GM12878 (cell line): ENCODE measurements around the gene EPS8. TPM values are rescaled to one million over a fixed set of nuclear protein-coding genes. Genes with fewer than 3 reads are reported as not detected.

Experiments
- ATAC-seq: fragments of 200-7000 bp; cut with Tn5 transposase; 3 replicates; pipeline ENCODE4 v1.9.1; 2020; ENCODE audit warnings: mild to moderate bottlenecking, moderate library complexity
- BruUV-seq: library from RNA; stranded (reverse); fragments of 400-500 nt; replicated peaks from 2 replicates; lab custom pipeline; 2021; lab: Mats Ljungman, UMichigan
- CTCF ChIA-PET: fragments of 300-600 bp; sonication (Branson Sonifier 250); formaldehyde crosslinking; extraction: SDS; loops from one replicate; lab custom pipeline; 2021; ENCODE audit warnings: inconsistent platforms; lab: Yijun Ruan, JAX
- POLR2A ChIA-PET: fragments of 350-600 bp; formaldehyde crosslinking; extraction: SDS; loops from one replicate; lab custom pipeline; 2021; ENCODE audit warnings: inconsistent platforms; lab: Charles Lee
- RAD21 ChIA-PET: fragments of 300-600 bp; sonication (Branson Sonifier 250); formaldehyde crosslinking; loops from one replicate; lab custom pipeline; 2023; ENCODE audit warnings: antibody characterized with exemption; ENCODE audit not compliant: unreplicated experiment; lab: Charles Lee
- SMC1A ChIA-PET: fragments of 300-600 bp; sonication (Branson Sonifier 250); formaldehyde crosslinking; loops from one replicate; lab custom pipeline; 2023; ENCODE audit not compliant: unreplicated experiment, uncharacterized antibody; lab: Charles Lee
- DNase-seq: peaks from one replicate; pipeline ENCODE4 v3.0.0-alpha.2; 2011; ENCODE audit warnings: low read depth, low spot score
- FAIRE-seq: peaks from 3 replicates; lab custom pipeline; 2011; peaks lifted over from hg19 to GRCh38; lab: Jason Lieb, UNC
- H2AFZ ChIP-seq: 2 replicates; pipeline ENCODE4 v1.6.0; 2011; ENCODE audit warnings: low read depth, low read length, control low read depth; ENCODE audit not compliant: control insufficient read depth
- H3K27ac ChIP-seq: 2 replicates; pipeline ENCODE4 v1.5.1; 2011; ENCODE audit warnings: control low read depth; ENCODE audit not compliant: control insufficient read depth, insufficient read depth
- H3K27me3 ChIP-seq, 2 experiments: replicated peaks in 1 of 2; 2 replicates each; pipeline versions ENCODE4 v1.6.0 to v1.6.1; 2011; ENCODE audit warnings: low read length in 1 of 2; ENCODE audit not compliant: control insufficient read depth in 2 of 2, insufficient read depth in 2 of 2
- H3K36me3 ChIP-seq, 2 experiments: 2 replicates each; pipeline ENCODE4 v1.5.1; 2011; ENCODE audit warnings: low read length in 1 of 2; ENCODE audit not compliant: control insufficient read depth in 2 of 2, insufficient read depth in 2 of 2
- H3K4me1 ChIP-seq: 2 replicates; pipeline ENCODE4 v1.6.1; 2011; ENCODE audit warnings: mild to moderate bottlenecking, low read length, moderate library complexity, mixed read lengths; ENCODE audit not compliant: control insufficient read depth, insufficient read depth
- H3K4me2 ChIP-seq: 2 replicates; pipeline ENCODE4 v1.6.0; 2011; ENCODE audit warnings: control low read depth; ENCODE audit not compliant: control insufficient read depth, insufficient read depth
- H3K4me3 ChIP-seq: fragments of 200-600 bp; sonication (generic); 2 replicates; pipeline ENCODE4 v1.5.1; 2016
- H3K79me2 ChIP-seq: 2 replicates; pipeline ENCODE4 v1.6.0; 2011; ENCODE audit warnings: low read length; ENCODE audit not compliant: control insufficient read depth, insufficient read depth
- H3K9ac ChIP-seq: 2 replicates; pipeline ENCODE4 v1.8.0; 2011; ENCODE audit warnings: low read length, control low read depth, mixed read lengths; ENCODE audit not compliant: control insufficient read depth, insufficient read depth
- H3K9me3 ChIP-seq: replicated peaks from 3 replicates; pipeline ENCODE4 v1.5.1; 2011; ENCODE audit warnings: mild to moderate bottlenecking, low read length; ENCODE audit not compliant: control insufficient read depth, insufficient read depth
- H4K20me1 ChIP-seq: 2 replicates; pipeline ENCODE4 v1.6.0; 2011; ENCODE audit not compliant: control insufficient read depth, insufficient read depth
- BCLAF1 ChIP-seq: fragments of 450-650 bp; IDR thresholded peaks from 2 replicates; pipeline ENCODE4 v1.6.1; 2017; ENCODE audit warnings: antibody characterized with exemption, mild to moderate bottlenecking, moderate library complexity
- BMI1 ChIP-seq: fragments of 450-650 bp; IDR thresholded peaks from 2 replicates; pipeline ENCODE4 v1.6.1; 2016; ENCODE audit warnings: mild to moderate bottlenecking, moderate library complexity, borderline replicate concordance
- BRCA1 ChIP-seq: IDR thresholded peaks from 2 replicates; pipeline ENCODE4 v1.6.1; 2011; ENCODE audit warnings: low read depth, low read length, improper control_type of control experiment
- CREB1 ChIP-seq: IDR thresholded peaks from 2 replicates; pipeline ENCODE4 v1.6.1; 2012; ENCODE audit warnings: low read depth, mild to moderate bottlenecking, inconsistent platforms
- FOS ChIP-seq: IDR thresholded peaks from 3 replicates; pipeline ENCODE4 v1.6.1; 2011; ENCODE audit warnings: borderline replicate concordance; ENCODE audit not compliant: insufficient read length; ENCODE audit errors: extremely low read depth
- NKRF ChIP-seq: fragments of 450-650 bp; conservative IDR thresholded peaks from 2 replicates; pipeline ENCODE4 v1.6.1; 2017; ENCODE audit warnings: mild to moderate bottlenecking, moderate library complexity
- POU2F2 ChIP-seq: IDR thresholded peaks from 3 replicates; pipeline ENCODE4 v1.6.1; 2011; ENCODE audit warnings: low read depth, mild to moderate bottlenecking, low read length, borderline replicate concordance
- RUNX3 ChIP-seq: IDR thresholded peaks from 2 replicates; pipeline ENCODE4 v1.6.1; 2012; ENCODE audit warnings: low read length, inconsistent platforms
- SPI1 ChIP-seq: IDR thresholded peaks from 2 replicates; pipeline ENCODE4 v1.6.1; 2011; ENCODE audit warnings: low read depth, mild to moderate bottlenecking, low read length, moderate library complexity, borderline replicate concordance; ENCODE audit not compliant: insufficient read depth
- TARDBP ChIP-seq: IDR thresholded peaks from 2 replicates; pipeline ENCODE4 v1.6.1; 2016; ENCODE audit warnings: borderline replicate concordance
- ZNF622 ChIP-seq: fragments of 450-650 bp; IDR thresholded peaks from 2 replicates; pipeline ENCODE4 v1.6.1; 2017; ENCODE audit warnings: mild to moderate bottlenecking, inconsistent platforms
- whole genome bisulfite sequencing: methylation state at CpG from one replicate; pipeline ENCODE4 v1.1.6; 2016; ENCODE audit warnings: low lambda C conversion rate; ENCODE audit not compliant: insufficient replicate concordance, insufficient coverage; ENCODE audit errors: missing lambda C conversion rate; 5-methylcytosine and 5-hydroxymethylcytosine counted together
- in situ Hi-C: fragments of 300-500 bp; cut with MboI; formaldehyde crosslinking; loops from 9 replicates; pipeline ENCODE4 v1.14.3; 2018; ENCODE audit warnings: mixed read lengths
- intact Hi-C: fragments of 100-400 bp; cut with micrococcal nuclease; formaldehyde crosslinking; loops from one replicate; pipeline ENCODE4 v1.14.2; 2022; ENCODE audit not compliant: unreplicated experiment
- polyA plus RNA-seq, 11 experiments: library from polyadenylated mRNA; depleted of rRNA in 4 of 11; unstranded in 6 of 11; stranded (reverse) in 5 of 11; fragments of >200 nt; fragmentation: Nextera tagmentation in 4 of 11; fragmentation: Illumina TruSeq in 1 of 11; extraction: Ambion mirVana in 4 of 11; extraction: Trizol in 1 of 11; gene quantifications; 1 replicate in 1 of 11; 2 replicates in 10 of 11; pipeline versions ENCODE4 v1.2.1 to v1.2.3, GENCODE V29; 2011 to 2016; ENCODE audit warnings: inconsistent platforms in 2 of 11, missing spikeins in 2 of 11, low read depth in 1 of 11
- total RNA-seq, 4 experiments: library from RNA; depleted of rRNA in 3 of 4; stranded (reverse); fragments of >200 nt in 3 of 4; fragmentation: Illumina TruSeq in 1 of 4; extraction: Trizol in 1 of 4; gene quantifications; 2 replicates each; pipeline versions ENCODE4 v1.2.1 to v1.2.3, GENCODE V29; 2013 to 2021
- TF ChIP-seq, protein P1 (sequence below): fragments of 450-650 bp; IDR thresholded peaks from 2 replicates; pipeline ENCODE4 v1.6.1; 2017; ENCODE audit warnings: mild to moderate bottlenecking, moderate library complexity

Gene EPS8
- total and polyA plus RNA-seq, 10 of the 15 experiments (the other 5 are each of a cell fraction or from before 2014, with no cell fraction given): 1.3 to 127 (median 3.4) TPM

GRCh38 chr12:15834575-15834974 is 45.4 kb upstream of the EPS8 start:
- 63% methylated on average over 4 of the region's 4 CpGs for WGBS
- intact Hi-C loops: no loop called here
- H3K27me3 ChIP-seq: peaks cover 0 to 2% of the 10 kb centered on the region in 2 experiments; a peak in 1 of 4 replicates

More at GRCh38 chr12:15834575-15834974, 45.4 kb upstream of the EPS8 start:
- H3K27ac ChIP-seq: no peak overlapping the region
- no peaks in the 10 kb centered on the region for H4K20me1 ChIP-seq
- in situ Hi-C loops: no loop called here
- H3K4me3 ChIP-seq: no peak overlapping the region
- RAD21 ChIA-PET: no interaction called here
- ATAC-seq: no peak
- BruUV-seq: no TSS peak
- SMC1A ChIA-PET: interaction anchor here (0.9 kb wide), 1 partner anchor 15 kb away, joined by 3 read pairs; no protein-coding TSS in a partner anchor
- no peaks in the 10 kb centered on the region for H3K36me3 ChIP-seq
- FAIRE-seq: no peak
- DNase-seq: no peak
- POLR2A ChIA-PET: no interaction called here
- no peaks in the 10 kb centered on the region for H3K79me2 ChIP-seq
- no peak overlapping the region for H2AFZ ChIP-seq
- TF ChIP-seq BMI1: no peak
- TF ChIP-seq SPI1: no peak
- TF ChIP-seq FOS: no peak
- no peak for TF ChIP-seq RUNX3
- TF ChIP-seq ZNF622: no peak
- no peak for TF ChIP-seq POU2F2
- TF ChIP-seq, protein P1, sequence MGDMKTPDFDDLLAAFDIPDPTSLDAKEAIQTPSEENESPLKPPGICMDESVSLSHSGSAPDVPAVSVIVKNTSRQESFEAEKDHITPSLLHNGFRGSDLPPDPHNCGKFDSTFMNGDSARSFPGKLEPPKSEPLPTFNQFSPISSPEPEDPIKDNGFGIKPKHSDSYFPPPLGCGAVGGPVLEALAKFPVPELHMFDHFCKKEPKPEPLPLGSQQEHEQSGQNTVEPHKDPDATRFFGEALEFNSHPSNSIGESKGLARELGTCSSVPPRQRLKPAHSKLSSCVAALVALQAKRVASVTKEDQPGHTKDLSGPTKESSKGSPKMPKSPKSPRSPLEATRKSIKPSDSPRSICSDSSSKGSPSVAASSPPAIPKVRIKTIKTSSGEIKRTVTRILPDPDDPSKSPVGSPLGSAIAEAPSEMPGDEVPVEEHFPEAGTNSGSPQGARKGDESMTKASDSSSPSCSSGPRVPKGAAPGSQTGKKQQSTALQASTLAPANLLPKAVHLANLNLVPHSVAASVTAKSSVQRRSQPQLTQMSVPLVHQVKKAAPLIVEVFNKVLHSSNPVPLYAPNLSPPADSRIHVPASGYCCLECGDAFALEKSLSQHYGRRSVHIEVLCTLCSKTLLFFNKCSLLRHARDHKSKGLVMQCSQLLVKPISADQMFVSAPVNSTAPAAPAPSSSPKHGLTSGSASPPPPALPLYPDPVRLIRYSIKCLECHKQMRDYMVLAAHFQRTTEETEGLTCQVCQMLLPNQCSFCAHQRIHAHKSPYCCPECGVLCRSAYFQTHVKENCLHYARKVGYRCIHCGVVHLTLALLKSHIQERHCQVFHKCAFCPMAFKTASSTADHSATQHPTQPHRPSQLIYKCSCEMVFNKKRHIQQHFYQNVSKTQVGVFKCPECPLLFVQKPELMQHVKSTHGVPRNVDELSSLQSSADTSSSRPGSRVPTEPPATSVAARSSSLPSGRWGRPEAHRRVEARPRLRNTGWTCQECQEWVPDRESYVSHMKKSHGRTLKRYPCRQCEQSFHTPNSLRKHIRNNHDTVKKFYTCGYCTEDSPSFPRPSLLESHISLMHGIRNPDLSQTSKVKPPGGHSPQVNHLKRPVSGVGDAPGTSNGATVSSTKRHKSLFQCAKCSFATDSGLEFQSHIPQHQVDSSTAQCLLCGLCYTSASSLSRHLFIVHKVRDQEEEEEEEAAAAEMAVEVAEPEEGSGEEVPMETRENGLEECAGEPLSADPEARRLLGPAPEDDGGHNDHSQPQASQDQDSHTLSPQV: no peak
- no peak for TF ChIP-seq BCLAF1
- TF ChIP-seq NKRF: no peak
- TF ChIP-seq CREB1: no peak
- TF ChIP-seq TARDBP: no peak
- no peak for TF ChIP-seq BRCA1
- TF ChIP-seq, all 136 proteins: peak for 0
- Histone ChIP-seq H3K4me1 (no peaks in the 10 kb centered on the region), H3K9ac (no peak overlapping the region), H3K4me2 (no peak overlapping the region), H3K9me3 (no peaks in the 10 kb centered on the region)
- CTCF ChIA-PET: no interaction called here
